ENCODE results near the gene CCDC191. TPM values are rescaled to one million over a fixed set of nuclear protein-coding genes. Genes with fewer than 3 reads are reported as not detected.

The CCDC191 gene
- total RNA-seq, 1 experiment from 2014 or later, result 0.20 TPM

GRCh38 chr3:113963879-113964278 lies 92.4 kb downstream of the CCDC191 start:
- Histone ChIP-seq H3K27ac (no peak overlapping the region), H3K36me3 (no peaks in the 10 kb centered on the region)
- DNase-seq, result no peak

GRCh38 chr3:113954091-113954685 lies 102.1 kb downstream of the CCDC191 start:
- H3K36me3 ChIP-seq, result no peaks in the 10 kb centered on the region
- no peaks in the 10 kb centered on the region for H3K27me3 ChIP-seq
- DNase-seq, result no peak
- H3K4me3 ChIP-seq, result no peak overlapping the region
- no peak overlapping the region for H3K27ac ChIP-seq
- H3K9me3 ChIP-seq (replicated peaks), result no peaks in the 10 kb centered on the region
- H3K4me1 ChIP-seq, result no peaks in the 10 kb centered on the region

More at GRCh38 chr3:113963879-113964278, 92.4 kb downstream of the CCDC191 start:
- no peak overlapping the region for H3K4me3 ChIP-seq
- H3K4me1 ChIP-seq, result no peaks in the 10 kb centered on the region
- H3K27me3 ChIP-seq, result no peaks in the 10 kb centered on the region
- no peaks in the 10 kb centered on the region for H3K9me3 ChIP-seq (replicated peaks)

GRCh38 chr3:113953677-113954076 lies 102.6 kb downstream of the CCDC191 start:
- Histone ChIP-seq H3K27me3 (no peaks in the 10 kb centered on the region; the same call in 1 of the 2 replicates), H3K27ac (no peak overlapping the region), H3K36me3 (no peaks in the 10 kb centered on the region), H3K9me3 (replicated peaks) (no peaks in the 10 kb centered on the region), H3K4me1 (no peaks in the 10 kb centered on the region), H3K4me3 (no peak overlapping the region)
- no peak for DNase-seq

GRCh38 chr3:113952921-113953320 lies 103.4 kb downstream of the CCDC191 start:
- H3K4me1 ChIP-seq, result no peaks in the 10 kb centered on the region
- no peaks in the 10 kb centered on the region for H3K9me3 ChIP-seq (replicated peaks)
- DNase-seq, result no peak
- H3K36me3 ChIP-seq, result no peaks in the 10 kb centered on the region
- H3K4me3 ChIP-seq, result no peak overlapping the region
- H3K27ac ChIP-seq, result no peak overlapping the region
- no peaks in the 10 kb centered on the region; the same call in 1 of the 2 replicates for H3K27me3 ChIP-seq

- DNase-seq, result peak; percentile 15 to 20
- Histone ChIP-seq H3K27ac (no peak overlapping the region), H3K27me3 (no peaks in the 10 kb centered on the region; the same call in 1 of the 2 replicates), H3K9me3 (replicated peaks) (no peaks in the 10 kb centered on the region), H3K4me3 (peak overlapping the region; percentile 58), H3K36me3 (no peaks in the 10 kb centered on the region), H3K4me1 (no peaks in the 10 kb centered on the region)
Measured at GRCh38 chr3:113948015-113948917, 108.1 kb downstream of the CCDC191 start.

GRCh38 chr3:113947372-113948014 lies 108.8 kb downstream of the CCDC191 start, which contains the start of gene ZDHHC23:
Gene ZDHHC23 (plus strand): TSS chr3:113948013. CDS start chr3:113948803, 790 bp downstream.
- Histone ChIP-seq H3K4me3 (peak within 1 kb of the TSS; percentile 58), H3K27me3 (no peaks in the 10 kb centered on the region; the same call in 1 of the 2 replicates), H3K27ac (no peak within 1 kb of the TSS), H3K9me3 (replicated peaks) (no peaks in the 10 kb centered on the region), H3K4me1 (no peaks in the 10 kb centered on the region), H3K36me3 (no peaks in the 10 kb centered on the region)
- peak; percentile 56 to 63 for DNase-seq

- Histone ChIP-seq H3K27ac (no peak overlapping the region), H3K4me3 (peak overlapping the region; percentile 58), H3K4me1 (no peaks in the 10 kb centered on the region), H3K27me3 (no peaks in the 10 kb centered on the region; the same call in 1 of the 2 replicates), H3K9me3 (replicated peaks) (no peaks in the 10 kb centered on the region), H3K36me3 (no peaks in the 10 kb centered on the region)
- no peak for DNase-seq
Measured at GRCh38 chr3:113946831-113947230, 109.5 kb downstream of the CCDC191 start.

GRCh38 chr3:113927556-113927955 lies 128.8 kb downstream of the CCDC191 start:
- no peaks in the 10 kb centered on the region for H3K36me3 ChIP-seq
- DNase-seq, result no peak
- no peaks in the 10 kb centered on the region for H3K4me1 ChIP-seq
- no peaks in the 10 kb centered on the region for H3K27me3 ChIP-seq
- no peak overlapping the region for H3K27ac ChIP-seq
- H3K4me3 ChIP-seq, result no peak overlapping the region
- H3K9me3 ChIP-seq (replicated peaks), result peaks cover 9% of the 10 kb centered on the region

GRCh38 chr3:113914646-113915045 lies 141.7 kb downstream of the CCDC191 start:
- Histone ChIP-seq H3K27me3 (peaks cover 3% of the 10 kb centered on the region; the same call in 1 of the 2 replicates), H3K36me3 (no peaks in the 10 kb centered on the region), H3K9me3 (replicated peaks) (no peaks in the 10 kb centered on the region), H3K4me1 (no peaks in the 10 kb centered on the region), H3K27ac (no peak overlapping the region), H3K4me3 (no peak overlapping the region)
- DNase-seq, result no peak

Other genes starting within 250 kb of the CCDC191 start
- 1.6 and 2.5 TPM in 2 replicates for gene GRAMD1C, start 217.7 kb downstream of the CCDC191 start, total RNA-seq (2014; rRNA removed; shearing (Covaris generic))
- 2.2 and 2.3 TPM in 2 replicates for gene ZDHHC23, start 108.5 kb downstream of the CCDC191 start, total RNA-seq (2014; rRNA removed; shearing (Covaris generic))
- gene QTRT2, start 211 bp upstream of the CCDC191 start, total RNA-seq (2014; rRNA removed; shearing (Covaris generic)), result 33.6 and 41.0 TPM in 2 replicates
- not detected in 2 replicates for gene DRD3, start 122.5 kb upstream of the CCDC191 start, total RNA-seq (2014; rRNA removed; shearing (Covaris generic))
- 0.04 TPM in 1 of 2 replicates, not detected in the other for gene ZNF80, start 181.1 kb upstream of the CCDC191 start, total RNA-seq (2014; rRNA removed; shearing (Covaris generic))
- 0.05 and 0.08 TPM in 2 replicates for gene TIGIT, start 237.5 kb upstream of the CCDC191 start, total RNA-seq (2014; rRNA removed; shearing (Covaris generic))